Measurements from ENCODE around the gene TPM2. TPM values are rescaled to one million over a fixed set of nuclear protein-coding genes. Genes with fewer than 3 reads are reported as not detected.

TPM2 gene
- total and polyA plus RNA-seq, 10 of the 15 experiments (the other 5 are each of a cell fraction or from before 2014, with no cell fraction given): 0.11 to 9.3 (median 1.1) TPM

DNA sequence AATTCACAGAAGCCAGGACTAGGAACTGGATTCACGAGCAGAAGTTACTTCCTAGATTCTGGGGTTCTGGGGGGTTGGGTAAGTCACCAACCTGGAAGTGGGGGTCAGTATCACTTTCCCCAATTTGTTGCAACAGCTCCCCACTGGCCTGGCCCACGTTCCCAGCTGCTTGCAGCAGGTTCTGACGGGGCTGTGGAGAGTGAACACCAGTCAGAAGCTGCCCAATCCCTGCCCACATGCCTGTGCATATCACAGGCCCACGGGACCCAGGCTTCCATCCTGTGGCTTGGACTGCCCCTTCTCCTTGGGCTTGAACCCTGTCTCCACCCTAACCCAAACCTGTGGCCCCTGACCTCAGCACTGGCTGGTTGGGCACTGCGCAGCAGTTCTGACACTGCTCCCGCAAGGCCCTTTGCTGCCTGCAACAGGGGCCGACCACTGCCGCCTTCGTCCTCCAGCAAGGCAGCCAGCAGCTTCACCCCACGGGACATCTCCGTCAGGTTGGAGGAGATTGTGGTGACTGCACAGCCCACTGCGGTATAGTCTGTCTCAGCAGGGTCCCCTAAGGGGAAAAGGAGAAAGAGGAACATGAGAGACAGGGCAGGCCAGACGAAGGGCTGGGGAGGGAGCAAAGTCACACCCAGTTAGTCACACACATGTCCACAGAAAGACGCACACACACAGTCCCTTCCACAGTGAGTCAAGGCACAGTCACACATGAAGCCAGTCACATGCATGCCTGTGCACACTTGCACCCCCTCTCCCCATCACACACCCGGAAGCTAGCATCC is 29.2 kb upstream of the TPM2 start:
- SMC1A ChIA-PET (ENCODE audit: uncharacterized antibody, unreplicated experiment): interaction anchor here (1.2 to 1.4 kb wide), 2 partner anchors 9 to 54 kb away, joined by 3 to 6 read pairs; no protein-coding TSS in a partner anchor
- H3K9ac ChIP-seq (ENCODE audit: control insufficient read depth, insufficient read depth, low read length): no peak overlapping the region
- peak; percentile 59 for ATAC-seq

More for the DNA sequence above, 29.2 kb upstream of the TPM2 start:
- H3K9me3 ChIP-seq (replicated peaks; ENCODE audit: control insufficient read depth, insufficient read depth, low read length): no peaks in the 10 kb centered on the region
- RAD21 ChIA-PET (ENCODE audit: unreplicated experiment): interaction anchor here (0.6 to 2.0 kb wide), 3 partner anchors 14 to 131 kb away, joined by 3 to 5 read pairs (median 3); partner anchors contain the start of genes CREB3 and TLN1
- no peak overlapping the region for H3K4me2 ChIP-seq (ENCODE audit: control insufficient read depth, insufficient read depth)
- H2AFZ ChIP-seq (ENCODE audit: control insufficient read depth, low read depth, low read length): no peak overlapping the region
- H3K79me2 ChIP-seq (ENCODE audit: control insufficient read depth, insufficient read depth, low read length): no peaks in the 10 kb centered on the region
- no peak overlapping the region for H3K27ac ChIP-seq (ENCODE audit: control insufficient read depth, insufficient read depth)
- CTCF ChIA-PET: interaction anchor here (1.5 to 6.9 kb wide), 4 partner anchors 9 to 28 kb away, joined by 3 to 41 read pairs (median 9); partner anchors contain the start of genes CREB3 and TLN1
- FAIRE-seq: no peak
- in situ Hi-C loops (cut with MboI): no loop called here
- no peaks in the 10 kb centered on the region for H3K27me3 ChIP-seq (replicated peaks in 1 of 2; ENCODE audit: control insufficient read depth in 2 of 2, insufficient read depth in 2 of 2, low read length in 1 of 2)
- TF ChIP-seq, protein P1, sequence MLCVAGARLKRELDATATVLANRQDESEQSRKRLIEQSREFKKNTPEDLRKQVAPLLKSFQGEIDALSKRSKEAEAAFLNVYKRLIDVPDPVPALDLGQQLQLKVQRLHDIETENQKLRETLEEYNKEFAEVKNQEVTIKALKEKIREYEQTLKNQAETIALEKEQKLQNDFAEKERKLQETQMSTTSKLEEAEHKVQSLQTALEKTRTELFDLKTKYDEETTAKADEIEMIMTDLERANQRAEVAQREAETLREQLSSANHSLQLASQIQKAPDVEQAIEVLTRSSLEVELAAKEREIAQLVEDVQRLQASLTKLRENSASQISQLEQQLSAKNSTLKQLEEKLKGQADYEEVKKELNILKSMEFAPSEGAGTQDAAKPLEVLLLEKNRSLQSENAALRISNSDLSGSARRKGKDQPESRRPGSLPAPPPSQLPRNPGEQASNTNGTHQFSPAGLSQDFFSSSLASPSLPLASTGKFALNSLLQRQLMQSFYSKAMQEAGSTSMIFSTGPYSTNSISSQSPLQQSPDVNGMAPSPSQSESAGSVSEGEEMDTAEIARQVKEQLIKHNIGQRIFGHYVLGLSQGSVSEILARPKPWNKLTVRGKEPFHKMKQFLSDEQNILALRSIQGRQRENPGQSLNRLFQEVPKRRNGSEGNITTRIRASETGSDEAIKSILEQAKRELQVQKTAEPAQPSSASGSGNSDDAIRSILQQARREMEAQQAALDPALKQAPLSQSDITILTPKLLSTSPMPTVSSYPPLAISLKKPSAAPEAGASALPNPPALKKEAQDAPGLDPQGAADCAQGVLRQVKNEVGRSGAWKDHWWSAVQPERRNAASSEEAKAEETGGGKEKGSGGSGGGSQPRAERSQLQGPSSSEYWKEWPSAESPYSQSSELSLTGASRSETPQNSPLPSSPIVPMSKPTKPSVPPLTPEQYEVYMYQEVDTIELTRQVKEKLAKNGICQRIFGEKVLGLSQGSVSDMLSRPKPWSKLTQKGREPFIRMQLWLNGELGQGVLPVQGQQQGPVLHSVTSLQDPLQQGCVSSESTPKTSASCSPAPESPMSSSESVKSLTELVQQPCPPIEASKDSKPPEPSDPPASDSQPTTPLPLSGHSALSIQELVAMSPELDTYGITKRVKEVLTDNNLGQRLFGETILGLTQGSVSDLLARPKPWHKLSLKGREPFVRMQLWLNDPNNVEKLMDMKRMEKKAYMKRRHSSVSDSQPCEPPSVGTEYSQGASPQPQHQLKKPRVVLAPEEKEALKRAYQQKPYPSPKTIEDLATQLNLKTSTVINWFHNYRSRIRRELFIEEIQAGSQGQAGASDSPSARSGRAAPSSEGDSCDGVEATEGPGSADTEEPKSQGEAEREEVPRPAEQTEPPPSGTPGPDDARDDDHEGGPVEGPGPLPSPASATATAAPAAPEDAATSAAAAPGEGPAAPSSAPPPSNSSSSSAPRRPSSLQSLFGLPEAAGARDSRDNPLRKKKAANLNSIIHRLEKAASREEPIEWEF (IDR thresholded peaks at IDR 0.05; ENCODE audit: insufficient replicate concordance, low read depth, low read length): no peak
- peak; percentile 24 for TF ChIP-seq MEF2B (IDR thresholded peaks at IDR 0.05; ENCODE audit: partially characterized antibody, poor library complexity, severe bottlenecking)
- POLR2A ChIA-PET: interaction anchor here (1.1 to 1.9 kb wide), 2 partner anchors 9 to 58 kb away, joined by 3 to 4 read pairs; no protein-coding TSS in a partner anchor
- H3K36me3 ChIP-seq (ENCODE audit: control insufficient read depth in 2 of 2, insufficient read depth in 2 of 2, low read length in 1 of 2): peaks cover 61 to 67% of the 10 kb centered on the region in 2 experiments
- H3K4me1 ChIP-seq (ENCODE audit: control insufficient read depth, insufficient read depth, low read length): no peaks in the 10 kb centered on the region
- intact Hi-C loops (cut with micrococcal nuclease; ENCODE audit: unreplicated experiment): no loop called here
- no TSS peak for BruUV-seq (replicated peaks)
- H3K4me3 ChIP-seq: no peak overlapping the region
- H4K20me1 ChIP-seq (ENCODE audit: control insufficient read depth, insufficient read depth): no peaks in the 10 kb centered on the region
- WGBS (ENCODE audit: insufficient coverage, insufficient replicate concordance, low lambda C conversion rate, missing lambda C conversion rate): 21% methylated on average over 15 of the region's 15 CpGs
- no peak for DNase-seq (ENCODE audit: low read depth, low spot score)
